ENCODE results near the gene PFKL. TPM values are rescaled to one million over a fixed set of nuclear protein-coding genes. Genes with fewer than 3 reads are reported as not detected.

PFKL gene
- total and polyA plus RNA-seq, 2 experiments from 2014 or later: 40.3 to 106 TPM

- TF ChIP-seq ZNF462 (CRISPR knock-in tag; IDR thresholded peaks at IDR 0.05): no peak
- no peak for TF ChIP-seq NANOG (IDR thresholded peaks at IDR 0.05; ENCODE audit: borderline replicate concordance)
Measured at GRCh38 chr21:44306936-44307704, 7.3 kb downstream of the PFKL start (continued).

- Histone ChIP-seq H3K4me3 (no peak overlapping the region), H3F3A (replicated peaks; ENCODE audit: low read depth) (no peaks in the 10 kb centered on the region), H4K20me1 (replicated peaks; ENCODE audit: insufficient read depth) (no peaks in the 10 kb centered on the region), H3K4me2 (no peak overlapping the region), H3K79me2 (replicated peaks; ENCODE audit: insufficient read depth) (no peaks in the 10 kb centered on the region), H3K27ac (ENCODE audit: low read depth) (no peak overlapping the region), H3K9me2 (ENCODE audit: insufficient read depth) (no peaks in the 10 kb centered on the region), H3K36me3 (ENCODE audit: insufficient read depth) (no peaks in the 10 kb centered on the region), H3K4me1 (ENCODE audit: insufficient read depth) (no peaks in the 10 kb centered on the region), H3K27me3 (ENCODE audit: insufficient read depth) (no peaks in the 10 kb centered on the region), H2AFZ (no peak overlapping the region)
- Mint-ChIP-seq H3K4me1 (peaks cover 2% of the 10 kb centered on the region; the same call in 1 of the 3 replicates), H3K27ac (no peak overlapping the region), H3K27me3 (ENCODE audit: insufficient read depth, low read depth, poor library complexity) (peaks cover 2% of the 10 kb centered on the region), H3K36me3 (ENCODE audit: low read depth) (peaks cover 6% of the 10 kb centered on the region), H3K4me3 (no peak overlapping the region), H3K9me3 (no peaks in the 10 kb centered on the region)
- ATAC-seq (no peak), DNase-seq (ENCODE audit: low spot score) (no peak)
- no peak for TF ChIP-seq ETS1 (IDR thresholded peaks at IDR 0.05)
- TF ChIP-seq ZNF114 (CRISPR knock-in tag; IDR thresholded peaks at IDR 0.05): no peak
- no peak for TF ChIP-seq STAT1 (IDR thresholded peaks at IDR 0.05; ENCODE audit: unreplicated experiment)
Measured at GRCh38 chr21:44310628-44311507, 11.0 kb downstream of the PFKL start.
